HG02970 (cell line): ENCODE measurements around the gene BHLHA9.
"Not testable (repeated sequence)": the region's sequence is repeated elsewhere in the genome, so short reads cannot be mapped to it uniquely, and the experiment has no call there.

Source experiments
- ATAC-seq: cut with Tn5 transposase; IDR thresholded peaks from one replicate; pipeline ENCODE4 v1.9.1; 2021; ENCODE audit warnings: mild to moderate bottlenecking, moderate library complexity, moderate number of reproducible peaks; ENCODE audit not compliant: unreplicated experiment, low FRiP score

Gene BHLHA9

DNA sequence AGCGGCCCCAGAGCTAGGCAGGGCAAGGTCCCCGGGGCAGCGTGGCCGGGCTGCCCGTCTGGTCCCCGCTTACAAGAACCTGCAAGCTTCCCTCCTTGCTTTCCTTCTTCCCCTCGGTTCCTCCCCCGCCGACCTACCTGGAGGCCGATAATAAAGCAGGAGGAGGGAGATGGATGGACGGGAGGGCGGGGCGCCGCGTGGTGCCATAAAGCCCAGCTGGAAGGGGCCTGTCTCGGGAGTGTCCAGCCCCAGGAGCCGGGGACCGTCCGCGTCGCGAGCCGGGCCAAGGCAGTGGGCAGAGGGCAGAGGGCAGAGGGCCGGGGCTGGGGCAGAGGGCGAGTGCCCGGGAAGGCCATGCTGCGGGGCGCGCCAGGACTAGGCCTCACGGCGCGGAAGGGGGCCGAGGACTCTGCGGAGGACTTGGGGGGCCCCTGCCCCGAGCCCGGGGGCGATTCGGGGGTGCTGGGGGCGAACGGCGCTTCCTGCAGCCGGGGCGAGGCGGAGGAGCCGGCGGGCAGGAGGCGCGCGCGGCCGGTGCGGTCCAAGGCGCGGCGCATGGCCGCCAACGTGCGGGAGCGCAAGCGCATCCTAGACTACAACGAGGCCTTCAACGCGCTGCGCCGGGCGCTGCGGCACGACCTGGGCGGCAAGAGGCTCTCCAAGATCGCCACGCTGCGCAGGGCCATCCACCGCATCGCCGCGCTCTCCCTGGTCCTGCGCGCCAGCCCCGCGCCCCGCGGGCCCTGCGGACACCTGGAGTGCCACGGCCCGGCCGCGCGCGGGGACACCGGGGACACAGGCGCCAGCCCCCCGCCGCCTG is at the start of gene BHLHA9:
TSS of gene BHLHA9 (plus strand) at position 235 of the 820 bp plus-strand sequence. CDS start at position 355, 120 bp downstream.
- ATAC-seq: no peak

DNA sequence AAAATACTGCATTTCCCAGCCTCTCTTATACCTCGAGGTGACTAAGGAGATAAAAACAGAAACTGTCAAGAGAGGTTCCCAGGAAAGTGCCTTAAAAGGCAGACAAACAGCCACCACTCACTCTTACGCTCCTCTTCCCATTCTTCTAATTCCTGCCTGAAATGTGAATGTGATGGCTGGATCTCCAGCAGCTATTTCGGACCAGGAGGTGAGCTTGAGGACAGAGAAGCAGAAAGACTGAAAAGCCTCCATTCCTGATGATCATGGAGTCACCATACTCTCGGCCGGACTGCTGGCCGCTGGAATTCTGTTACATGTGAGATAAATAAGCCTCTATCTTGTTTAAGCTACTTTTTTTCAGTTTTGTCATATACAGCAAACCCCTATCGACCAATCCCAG is 49.0 kb upstream of the BHLHA9 start:
- no peak for ATAC-seq

DNA sequence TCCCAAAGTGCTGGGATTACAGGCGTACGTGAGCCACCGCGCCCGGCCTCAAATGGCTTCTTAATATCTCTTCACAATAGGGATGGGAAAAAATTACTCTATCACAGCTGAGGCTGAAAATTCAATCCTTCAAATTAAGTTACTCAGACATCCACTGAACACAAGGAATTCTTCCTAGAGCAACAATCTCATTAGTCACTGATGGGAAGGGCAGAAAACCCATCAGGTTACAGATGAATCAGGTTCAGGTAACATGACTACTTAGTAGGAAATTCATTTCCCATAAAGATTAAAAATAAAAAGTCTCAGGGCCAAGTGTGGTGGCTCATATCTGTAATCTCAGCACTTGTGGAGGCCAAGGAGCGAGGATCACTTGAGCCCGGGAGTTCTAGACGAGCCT is 47.9 kb upstream of the BHLHA9 start:
- ATAC-seq: no peak

DNA sequence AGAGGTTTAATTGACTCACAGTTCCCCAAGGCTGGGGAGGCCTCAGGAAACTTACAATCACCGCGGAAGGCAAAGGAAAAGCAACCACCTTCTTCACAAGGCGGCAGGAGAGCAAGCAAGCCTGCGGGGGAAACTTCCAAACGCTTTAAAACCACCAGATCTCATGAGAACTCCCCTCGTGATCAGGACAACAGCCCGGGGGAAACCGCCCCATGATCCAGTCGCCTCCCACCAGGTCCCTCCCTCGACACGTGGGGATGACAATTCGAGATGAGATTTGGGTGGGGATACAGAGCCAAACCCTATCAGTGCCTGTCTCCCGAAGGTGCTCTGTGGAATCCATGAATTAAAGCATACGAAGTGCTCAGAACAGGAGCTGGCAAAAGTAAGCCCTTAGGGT is 46.6 kb upstream of the BHLHA9 start:
- ATAC-seq: no peak

DNA sequence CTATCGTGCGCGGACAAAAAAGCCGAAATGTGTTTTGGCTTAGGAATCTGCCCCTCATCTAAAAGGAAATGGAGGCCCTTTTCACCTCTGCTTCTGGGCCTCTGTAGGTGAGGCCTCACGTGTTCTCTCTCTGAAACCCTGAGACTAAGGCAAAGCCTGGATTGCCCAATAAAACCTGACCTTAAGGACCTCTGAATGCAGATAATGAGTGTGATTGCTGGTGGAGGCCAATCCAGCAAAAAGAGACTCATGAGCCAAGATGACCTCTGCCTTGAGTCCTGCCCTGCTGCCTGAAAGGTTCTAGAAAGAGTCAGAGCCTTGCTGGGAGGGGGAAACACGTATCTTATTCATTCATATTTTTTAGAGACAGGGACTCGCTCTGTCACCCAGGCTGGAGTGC is 45.9 kb upstream of the BHLHA9 start:
- no peak for ATAC-seq

DNA sequence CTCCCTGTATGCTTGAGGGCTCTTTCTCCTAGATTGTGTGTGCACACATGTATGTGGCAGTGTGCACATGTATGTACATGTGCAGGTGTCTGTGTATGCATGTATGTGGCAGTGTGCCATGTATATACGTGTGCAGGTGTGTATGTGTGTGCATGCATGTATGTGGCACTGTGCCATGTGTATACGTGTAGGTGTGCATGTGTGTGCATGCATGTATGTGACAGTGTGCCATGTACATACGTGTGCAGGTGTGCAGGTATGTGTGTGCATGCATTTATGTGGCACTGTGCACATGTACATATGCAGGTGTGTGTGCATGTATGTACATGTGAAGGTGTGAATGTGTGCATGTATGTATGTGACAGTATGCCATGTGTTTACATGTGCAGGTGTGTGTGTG is 43.9 kb upstream of the BHLHA9 start:
- ATAC-seq: no peak

DNA sequence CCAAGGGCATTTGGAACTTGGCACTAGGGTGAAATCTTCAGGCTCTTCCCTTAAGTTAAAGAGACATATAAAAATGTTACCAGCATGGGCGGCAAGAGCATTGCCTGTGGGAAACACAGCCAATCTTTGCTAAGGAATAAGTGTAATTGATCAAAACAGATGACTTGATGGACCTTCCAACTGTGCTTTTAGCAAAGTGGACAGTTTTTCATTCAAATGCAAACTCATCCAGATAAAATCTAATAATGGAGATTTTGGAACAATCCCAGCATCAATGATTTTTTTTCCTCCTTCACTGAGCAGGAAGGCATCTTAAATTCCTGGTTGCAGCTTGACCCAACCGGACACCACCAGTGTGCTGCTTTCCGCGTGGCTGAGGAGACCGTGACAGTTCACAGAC is 42.9 kb upstream of the BHLHA9 start:
- ATAC-seq: no peak

DNA sequence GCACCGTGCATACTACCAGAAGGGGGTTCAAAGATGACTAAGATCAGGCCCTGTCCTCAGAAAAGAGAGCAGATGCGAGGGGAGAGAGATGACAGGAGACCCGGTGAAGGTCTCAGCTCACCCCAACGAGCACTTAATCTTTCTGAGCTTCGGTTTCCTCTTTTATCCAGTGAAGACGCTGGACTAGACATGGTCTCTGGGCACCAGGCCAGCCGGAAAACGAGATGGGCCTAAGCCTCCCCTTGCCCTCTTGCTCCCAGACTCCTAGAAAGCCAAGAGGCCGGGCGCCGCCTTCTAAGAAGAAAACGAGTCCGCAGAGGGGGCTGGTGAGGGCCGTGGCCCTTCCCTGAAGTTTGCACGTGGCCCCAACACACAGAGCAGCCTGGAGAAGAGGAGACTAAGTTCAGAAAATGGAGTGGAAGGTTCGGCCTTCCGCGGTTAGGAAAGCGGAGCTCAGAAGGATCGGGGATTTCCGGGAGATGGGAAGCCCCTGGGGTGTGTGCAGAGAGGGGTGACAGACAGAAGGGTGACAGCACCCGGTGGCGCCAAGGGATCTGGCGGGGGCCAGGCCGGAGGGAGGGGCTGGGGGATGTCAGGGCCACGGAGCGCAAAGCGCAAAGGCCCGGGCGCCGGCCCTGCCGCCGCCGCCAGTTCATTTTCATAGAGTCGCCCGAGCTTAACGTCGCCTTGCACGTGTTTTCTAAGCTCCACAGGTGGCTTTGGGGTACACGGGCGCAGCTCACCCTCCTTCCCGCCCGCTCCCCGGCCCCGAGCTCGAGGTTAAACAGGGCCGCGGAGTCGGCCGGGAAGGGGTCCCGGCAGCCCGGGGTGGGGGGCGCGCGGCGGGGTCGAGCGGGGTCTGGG is 42.1 kb upstream of the BHLHA9 start:
- peak; percentile 43 for ATAC-seq

DNA sequence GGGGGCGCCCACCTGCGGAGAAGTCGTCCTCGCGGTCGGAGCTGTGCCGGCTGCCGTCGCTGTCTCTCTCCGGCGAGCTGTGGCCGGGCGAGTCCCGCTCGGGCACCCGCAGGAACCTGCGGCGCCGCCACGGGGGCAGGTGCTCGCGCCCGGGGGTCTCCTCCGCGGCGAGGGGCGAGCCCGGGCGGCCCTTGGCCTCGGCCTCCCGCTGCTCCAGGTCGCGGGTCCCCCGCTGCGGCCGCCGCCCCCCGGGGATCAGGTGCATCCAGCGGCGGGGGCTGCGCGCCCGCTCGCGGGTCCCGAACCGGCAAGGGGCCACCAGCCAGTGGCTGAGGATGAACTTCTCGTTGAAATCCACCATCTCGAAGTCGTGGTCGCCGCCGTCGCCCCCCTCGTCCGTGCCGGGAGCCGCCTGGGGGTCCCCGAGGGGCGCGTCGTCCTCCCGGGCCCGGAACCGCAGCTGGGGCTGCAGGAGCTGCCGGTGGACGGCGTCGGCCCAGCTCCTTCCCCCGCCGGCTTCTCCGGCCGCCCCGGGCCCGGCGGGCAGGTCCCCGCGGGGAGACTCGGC is 41.4 kb upstream of the BHLHA9 start:
- ATAC-seq: peak; percentile 14

DNA sequence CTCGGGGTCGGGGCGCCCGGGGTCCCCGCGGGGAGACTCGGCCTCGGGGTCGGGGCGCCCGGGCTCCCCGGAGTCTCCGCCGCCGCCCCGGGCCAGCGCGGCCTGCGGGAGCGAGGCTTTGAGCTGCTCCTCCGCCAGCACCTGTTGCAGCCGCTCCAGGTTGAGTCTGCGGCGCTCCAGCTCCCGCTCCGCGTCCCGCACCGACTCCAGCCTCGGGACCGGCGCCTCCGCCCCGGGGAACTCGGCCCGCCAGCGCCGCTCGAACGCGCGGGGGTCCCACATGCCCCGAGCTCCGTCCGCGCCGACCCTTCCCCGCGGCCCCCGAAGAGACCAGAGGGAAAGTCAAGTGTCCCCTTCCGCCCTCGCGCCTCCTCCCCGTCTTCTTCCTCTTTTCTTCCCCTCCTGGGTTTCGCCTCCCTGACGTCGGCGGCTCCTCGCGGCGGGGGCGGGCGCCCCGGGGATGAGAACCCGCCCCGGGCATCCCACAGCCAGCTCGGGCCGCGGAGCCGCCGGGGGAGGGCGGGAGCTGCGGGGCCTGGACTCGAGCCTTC is 40.8 kb upstream of the BHLHA9 start:
- ATAC-seq: peak; percentile 52

DNA sequence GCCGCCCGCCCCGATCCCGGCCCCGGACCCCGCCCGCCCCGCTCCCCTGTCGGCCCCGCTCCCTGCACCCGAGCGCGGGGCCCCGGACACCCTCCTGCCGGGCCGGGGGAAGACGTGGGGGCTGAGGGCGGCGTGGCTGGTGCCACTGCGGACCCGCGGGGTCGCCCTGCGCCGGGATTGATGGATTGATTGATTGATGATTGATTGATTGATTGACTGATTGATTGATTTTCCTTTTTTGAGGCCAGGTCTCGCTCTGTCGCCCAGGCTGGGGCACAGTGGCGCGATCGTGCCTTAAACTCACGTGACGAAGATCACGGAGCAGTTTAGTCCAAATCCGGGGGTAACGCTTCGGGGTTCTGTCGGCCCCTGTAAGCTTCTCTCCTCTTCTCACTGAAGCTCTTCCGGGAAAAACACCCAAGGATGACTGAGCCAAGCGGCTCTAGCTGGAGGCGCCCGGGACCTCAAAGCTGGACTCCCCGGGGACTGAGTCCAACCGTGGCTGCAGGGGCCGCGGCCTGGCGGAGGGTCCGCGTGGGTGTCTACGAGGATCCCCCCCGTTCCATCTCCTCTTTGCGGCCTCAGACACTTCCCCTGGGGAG is 40.2 kb upstream of the BHLHA9 start:
- no peak for ATAC-seq

DNA sequence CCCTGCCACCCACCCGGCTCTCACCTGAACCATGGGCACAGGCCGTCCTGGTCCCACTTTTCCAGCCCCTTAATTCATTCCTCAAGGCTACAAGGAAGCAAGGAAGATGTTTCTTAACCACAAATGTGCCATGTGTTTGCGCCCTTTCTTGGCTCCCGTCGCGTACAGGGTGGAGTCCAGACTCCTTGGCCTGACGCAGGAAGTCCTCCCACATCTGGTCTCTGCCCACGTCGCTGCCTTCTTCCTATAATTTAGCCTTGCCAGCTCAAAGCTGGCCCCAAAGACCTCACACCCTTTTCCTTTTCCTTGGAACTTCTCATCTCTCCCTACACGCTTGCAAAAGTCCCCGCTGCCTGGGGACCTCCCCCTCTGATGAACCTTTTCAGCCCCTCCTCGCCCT is 38.8 kb upstream of the BHLHA9 start:
- no peak for ATAC-seq

DNA sequence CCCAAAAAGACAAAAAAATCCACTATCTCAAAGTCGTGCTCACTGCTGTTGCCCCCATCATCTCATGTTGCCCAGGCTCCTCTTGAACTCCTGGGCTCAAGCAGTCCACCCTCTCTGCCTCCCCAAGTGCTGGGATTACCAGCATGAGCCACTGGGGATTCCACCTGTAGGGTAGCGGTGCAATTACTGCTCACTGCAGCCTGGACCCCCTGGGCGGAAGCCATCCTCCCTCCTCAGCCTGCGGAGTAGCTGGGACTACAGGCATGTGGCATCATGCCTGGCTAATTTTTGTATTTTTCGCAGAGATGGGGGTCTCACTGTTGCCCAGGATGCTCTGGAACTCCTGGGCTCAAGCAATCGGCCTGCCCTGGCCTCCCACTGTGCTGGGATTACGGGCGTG is 37.9 kb upstream of the BHLHA9 start:
- no peak for ATAC-seq

DNA sequence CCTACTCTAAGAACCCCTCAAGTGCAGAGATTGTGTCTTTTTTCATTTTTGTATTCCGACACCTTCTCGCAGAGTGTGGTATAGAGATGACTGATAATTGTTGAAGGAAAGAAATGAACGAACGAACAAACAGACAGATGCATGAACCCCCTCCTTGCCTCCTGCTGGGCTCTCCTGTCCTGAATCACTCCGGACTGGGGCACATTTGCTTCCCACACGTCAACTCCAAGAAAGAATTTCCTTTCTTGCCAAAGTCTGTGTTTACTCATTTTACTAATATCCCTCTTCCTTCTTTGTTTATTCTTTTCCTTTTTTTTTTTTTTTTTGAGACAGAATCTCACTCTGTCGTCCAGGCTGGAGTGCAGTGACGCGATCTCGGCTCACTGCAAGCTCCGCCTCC is 37.5 kb upstream of the BHLHA9 start:
- no peak for ATAC-seq

DNA sequence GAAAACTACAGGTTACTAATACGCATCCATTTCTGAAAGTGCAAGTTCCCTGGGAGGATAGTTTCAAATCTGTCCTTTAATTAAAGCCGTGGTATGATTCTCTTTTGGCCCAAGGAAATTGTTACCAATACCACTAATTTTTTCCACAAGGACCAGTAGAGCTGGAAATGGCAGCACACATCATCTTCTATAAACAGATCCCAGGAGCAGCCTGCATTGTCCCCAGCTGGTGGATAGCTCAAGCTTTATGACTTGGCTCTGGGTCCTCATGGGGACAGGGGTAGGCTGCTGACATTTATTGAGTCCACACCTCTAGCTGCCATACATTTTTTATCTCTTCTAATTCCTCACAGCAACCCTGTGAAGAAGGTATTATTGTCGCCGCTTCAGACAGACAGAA is 35.8 kb upstream of the BHLHA9 start:
- ATAC-seq: no peak

DNA sequence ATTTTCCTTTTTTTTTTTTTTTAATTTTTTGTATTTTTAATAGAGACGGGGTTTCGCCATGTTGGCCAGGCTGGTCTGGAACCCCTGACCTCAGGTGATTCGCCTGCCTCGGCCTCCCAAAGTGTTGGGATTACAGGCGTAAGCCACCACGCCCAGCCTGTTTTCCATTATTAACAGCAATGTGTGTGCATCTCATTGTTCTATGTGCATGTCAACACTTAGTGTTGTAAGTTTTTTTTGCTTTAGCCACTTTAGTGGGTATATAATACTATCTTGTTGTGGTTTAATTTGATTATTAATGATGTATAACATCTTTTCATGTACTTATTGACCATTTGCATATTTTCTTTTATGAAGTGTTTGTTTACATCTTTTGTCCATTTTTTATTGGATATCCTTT is 32.8 kb upstream of the BHLHA9 start:
- no peak for ATAC-seq

DNA sequence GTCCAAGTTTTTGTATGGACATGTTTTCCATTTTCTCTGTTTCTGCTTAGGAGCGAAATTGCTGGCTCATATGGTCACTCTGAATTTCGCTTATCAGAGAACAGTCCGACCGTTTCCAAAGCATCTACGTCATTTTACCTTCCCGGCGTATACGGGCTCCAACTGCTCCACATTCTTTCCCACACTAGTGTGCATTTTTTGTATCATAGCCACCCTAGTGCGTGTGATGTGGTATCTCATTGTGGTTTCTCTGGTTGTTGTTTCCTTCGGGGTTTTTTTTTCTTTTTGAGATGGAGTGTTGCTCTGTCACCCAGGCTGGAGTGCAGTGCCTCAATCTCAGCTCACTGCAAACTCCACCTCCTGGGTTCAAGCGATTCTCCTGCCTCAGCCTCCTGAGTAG is 31.0 kb upstream of the BHLHA9 start:
- ATAC-seq: no peak

DNA sequence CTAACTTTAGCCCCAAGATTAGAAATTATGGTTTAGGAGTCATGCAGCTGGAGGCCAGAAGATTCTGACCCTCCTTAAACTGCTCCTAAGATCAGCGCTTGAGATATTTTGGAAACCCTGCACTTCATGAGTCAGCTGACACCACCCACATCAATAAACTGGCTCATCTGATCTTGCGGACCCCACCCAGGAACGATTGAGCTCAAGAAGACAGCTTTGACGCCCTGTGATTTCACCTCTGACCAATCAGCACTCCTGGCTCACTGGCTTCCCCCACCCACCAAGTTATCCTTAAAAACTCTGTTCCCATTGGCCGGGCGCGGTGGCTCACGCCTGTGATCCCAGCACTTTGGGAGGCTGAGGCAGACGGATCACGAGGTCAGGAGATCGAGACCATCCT is 29.8 kb upstream of the BHLHA9 start:
- ATAC-seq: not testable (repeated sequence)

DNA sequence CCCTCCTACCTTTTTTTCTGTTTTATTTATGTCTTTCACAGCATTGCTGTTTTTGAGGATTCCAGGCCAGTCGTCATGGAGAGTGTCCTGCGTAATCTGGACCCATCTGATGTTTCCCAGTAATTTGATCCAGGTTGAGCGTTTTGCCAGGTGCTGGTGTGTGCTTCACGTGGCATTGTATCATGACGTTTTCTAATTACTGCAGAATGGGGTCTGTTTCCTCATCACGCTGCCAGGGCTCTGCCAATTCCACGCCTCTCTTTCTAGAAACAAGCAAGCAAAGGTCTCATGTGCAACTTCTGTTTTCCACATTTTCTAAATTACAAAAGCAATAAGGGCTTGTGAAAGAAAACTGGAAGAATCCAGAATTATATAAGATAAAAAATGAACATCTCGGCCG is 28.3 kb upstream of the BHLHA9 start:
- no peak for ATAC-seq

DNA sequence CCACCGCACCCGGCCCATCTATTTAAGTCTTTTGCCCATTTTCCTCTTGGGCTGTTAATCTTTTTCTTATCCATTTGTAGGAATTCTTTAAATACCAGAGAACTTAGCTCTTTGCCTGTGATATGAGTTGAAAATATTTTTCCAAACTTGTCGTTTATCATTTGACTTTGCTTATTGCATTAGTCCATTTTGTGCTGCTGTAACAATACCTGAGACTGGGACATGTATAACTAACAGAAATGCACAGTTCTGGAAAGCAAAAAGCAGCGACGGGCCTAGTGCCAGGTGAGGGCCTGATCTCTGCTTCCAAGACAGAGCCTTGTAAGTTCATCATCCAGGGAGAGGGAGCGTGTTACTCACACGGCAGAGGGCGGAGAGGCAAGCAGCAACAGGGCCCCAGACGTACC is 25.6 kb upstream of the BHLHA9 start:
- ATAC-seq: no peak
